Right atrium auricular region (tissue), 2 donors: ENCODE measurements around the gene C19orf53. TPM values are rescaled to one million over a fixed set of nuclear protein-coding genes. Genes with fewer than 3 reads are reported as not detected.

Source experiments
- DNase-seq: peaks from one replicate; pipeline ENCODE4 v3.0.0-alpha.2; 2019; ENCODE audit warnings: low spot score
- H3K27ac ChIP-seq, 2 donors: fragments of 200-600 bp; sonication (generic); 1 replicate in 1 of 2; 2 replicates in 1 of 2; pipeline ENCODE4 v1.5.1; 2016 to 2019
- H3K27me3 ChIP-seq, 2 donors: fragments of 200-600 bp; sonication (generic); one replicate each; pipeline versions ENCODE4 v1.5.1 to v1.6.0; 2017 to 2019
- H3K36me3 ChIP-seq: fragments of 200-600 bp; sonication (generic); one replicate; pipeline ENCODE4 v1.5.1; 2016
- H3K4me1 ChIP-seq, 2 donors: fragments of 200-600 bp; sonication (generic); one replicate each; pipeline versions ENCODE4 v1.5.1 to v1.6.0; 2017 to 2019
- H3K4me3 ChIP-seq, 2 donors: fragments of 200-600 bp; sonication (generic); 1 replicate in 1 of 2; 2 replicates in 1 of 2; pipeline ENCODE4 v1.5.1; 2017 to 2019; ENCODE audit warnings: mild to moderate bottlenecking in 1 of 2, moderate library complexity in 1 of 2
- H3K9me3 ChIP-seq, 2 donors: fragments of 200-600 bp; sonication (generic); one replicate each; pipeline ENCODE4 v1.5.1; 2019
- total RNA-seq, 2 donors: library from RNA; depleted of rRNA; stranded (reverse); fragments of >200 nt; gene quantifications; one replicate each; pipeline ENCODE4 v1.1.0, GENCODE V29; 2016
- TF ChIP-seq, protein P1 (sequence below), 2 donors: fragments of 200-600 bp; sonication (generic); IDR thresholded peaks; one replicate each; pipeline ENCODE4 v1.5.1; 2019; ENCODE audit warnings: antibody characterized with exemption in 2 of 2

C19orf53 gene
- total RNA-seq, 2 donors from 2014 or later, result 272 to 304 TPM

DNA sequence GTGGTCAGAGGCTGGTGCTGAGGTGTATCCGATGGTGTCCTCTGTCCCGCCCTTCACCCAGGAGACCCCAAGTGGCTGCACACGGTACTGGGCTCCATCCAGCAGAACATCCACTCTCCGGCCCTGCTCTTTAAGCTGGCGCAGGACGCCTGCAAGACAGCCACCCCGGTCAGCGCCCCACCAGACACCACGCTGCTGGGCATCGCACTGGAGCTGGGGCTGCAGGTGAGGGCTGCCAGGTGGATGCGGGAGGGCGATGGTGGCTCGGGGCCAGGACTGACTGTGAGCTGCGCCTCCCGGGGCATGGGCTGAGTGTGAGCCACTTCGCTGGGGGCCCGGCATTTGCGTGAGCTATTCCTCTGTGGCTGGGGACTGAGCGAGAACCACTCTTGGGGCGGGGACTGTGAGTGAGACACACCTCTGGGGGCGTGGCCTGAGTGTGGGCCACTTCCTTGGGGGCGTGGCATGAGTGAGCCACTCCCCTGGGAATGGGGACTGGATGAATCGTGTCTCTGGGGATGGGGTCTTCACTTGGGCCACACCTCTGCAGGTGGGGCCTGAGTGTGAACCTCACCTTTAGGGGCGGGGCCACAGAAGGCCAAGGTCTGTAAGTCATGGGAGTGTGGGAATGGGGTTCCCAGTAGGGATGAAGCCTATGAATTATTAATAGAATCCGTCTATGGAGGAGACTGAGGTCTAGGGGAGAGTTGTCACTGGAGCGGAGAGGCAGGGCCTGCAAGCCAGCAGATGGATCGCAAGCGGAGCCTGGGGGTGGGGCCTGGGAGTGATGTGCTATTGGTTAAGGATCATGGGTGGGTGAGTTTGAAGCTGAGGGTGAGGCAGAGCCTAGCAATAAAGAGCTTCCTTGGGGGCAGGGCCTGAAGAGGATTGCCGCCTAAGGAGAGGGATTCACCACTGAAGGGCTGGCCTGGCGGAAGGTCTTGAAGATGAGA lies 51.5 kb downstream of the C19orf53 start:
- Histone ChIP-seq H3K9me3 (no peaks in the 10 kb centered on the region), H3K27me3 (no peaks in the 10 kb centered on the region), H3K4me1 (no peaks in the 10 kb centered on the region), H3K27ac (no peak overlapping the region), H3K4me3 (no peak overlapping the region), H3K36me3 (peaks cover 15% of the 10 kb centered on the region)
- no peak for DNase-seq
- TF ChIP-seq, protein P1, sequence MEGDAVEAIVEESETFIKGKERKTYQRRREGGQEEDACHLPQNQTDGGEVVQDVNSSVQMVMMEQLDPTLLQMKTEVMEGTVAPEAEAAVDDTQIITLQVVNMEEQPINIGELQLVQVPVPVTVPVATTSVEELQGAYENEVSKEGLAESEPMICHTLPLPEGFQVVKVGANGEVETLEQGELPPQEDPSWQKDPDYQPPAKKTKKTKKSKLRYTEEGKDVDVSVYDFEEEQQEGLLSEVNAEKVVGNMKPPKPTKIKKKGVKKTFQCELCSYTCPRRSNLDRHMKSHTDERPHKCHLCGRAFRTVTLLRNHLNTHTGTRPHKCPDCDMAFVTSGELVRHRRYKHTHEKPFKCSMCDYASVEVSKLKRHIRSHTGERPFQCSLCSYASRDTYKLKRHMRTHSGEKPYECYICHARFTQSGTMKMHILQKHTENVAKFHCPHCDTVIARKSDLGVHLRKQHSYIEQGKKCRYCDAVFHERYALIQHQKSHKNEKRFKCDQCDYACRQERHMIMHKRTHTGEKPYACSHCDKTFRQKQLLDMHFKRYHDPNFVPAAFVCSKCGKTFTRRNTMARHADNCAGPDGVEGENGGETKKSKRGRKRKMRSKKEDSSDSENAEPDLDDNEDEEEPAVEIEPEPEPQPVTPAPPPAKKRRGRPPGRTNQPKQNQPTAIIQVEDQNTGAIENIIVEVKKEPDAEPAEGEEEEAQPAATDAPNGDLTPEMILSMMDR (IDR thresholded peaks at IDR 0.05), result no peak

DNA sequence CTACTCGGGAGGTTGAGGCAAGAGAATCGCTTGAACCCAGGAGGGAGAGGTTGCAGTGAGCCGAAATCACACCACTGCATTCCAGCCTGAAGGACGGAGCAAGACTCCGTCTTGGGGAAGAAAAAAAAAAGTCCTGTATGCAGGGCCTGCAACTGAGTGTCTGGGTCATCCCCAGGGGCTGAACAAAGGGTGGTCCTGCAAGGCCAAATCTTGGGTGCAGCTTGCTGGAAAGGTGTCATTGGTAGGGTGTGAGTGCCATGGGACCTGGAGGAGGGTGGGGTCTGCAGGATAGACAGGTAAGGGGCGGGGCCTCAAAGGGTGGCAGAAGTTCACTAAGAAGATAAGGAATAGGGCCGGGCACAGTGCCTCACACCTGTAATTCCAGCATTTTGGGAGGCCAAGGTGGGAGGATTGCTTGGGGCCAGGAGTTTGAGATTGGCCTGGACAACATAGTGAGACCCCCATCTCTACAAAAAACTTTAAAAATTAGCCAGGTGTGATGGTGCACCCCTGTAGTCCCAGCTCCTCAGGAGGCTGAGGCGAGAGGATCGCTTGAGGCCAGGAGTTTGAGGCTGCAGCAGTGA lies 52.5 kb downstream of the C19orf53 start:
- Histone ChIP-seq H3K9me3 (no peaks in the 10 kb centered on the region), H3K4me3 (no peak overlapping the region), H3K36me3 (peaks cover 15% of the 10 kb centered on the region), H3K27me3 (no peaks in the 10 kb centered on the region), H3K4me1 (no peaks in the 10 kb centered on the region), H3K27ac (no peak overlapping the region)
- TF ChIP-seq, protein P1 (IDR thresholded peaks at IDR 0.05), result no peak
- no peak for DNase-seq

DNA sequence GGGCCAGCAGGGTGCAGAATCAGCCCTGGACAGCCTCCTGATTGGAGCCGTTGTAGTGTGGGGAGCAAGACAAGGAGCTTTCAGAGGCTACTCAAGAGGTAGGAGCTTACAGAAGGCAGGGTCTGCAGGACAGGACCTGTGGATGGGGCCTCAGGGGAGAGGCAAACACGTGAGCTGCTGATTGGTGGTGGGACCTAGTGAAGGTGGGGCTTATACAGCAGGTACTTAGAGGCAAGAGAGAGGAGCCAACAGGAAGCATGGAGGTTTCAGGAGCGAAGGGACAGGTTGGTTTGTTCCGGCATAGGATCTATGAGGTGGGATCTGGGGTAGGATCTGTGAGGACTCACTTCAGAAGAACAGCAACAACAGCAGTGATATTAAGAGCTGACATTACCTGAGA lies 53.4 kb downstream of the C19orf53 start:
- no peak overlapping the region for H3K4me3 ChIP-seq
- peaks cover 15% of the 10 kb centered on the region for H3K36me3 ChIP-seq
- peaks cover 0 to 5% of the 10 kb centered on the region in 2 donors for H3K4me1 ChIP-seq
- no peak overlapping the region for H3K27ac ChIP-seq
- TF ChIP-seq, protein P1 (IDR thresholded peaks at IDR 0.05), result no peak
- DNase-seq, result no peak
- no peaks in the 10 kb centered on the region for H3K9me3 ChIP-seq
- no peaks in the 10 kb centered on the region for H3K27me3 ChIP-seq

Other genes starting within 250 kb of the C19orf53 start
- 10 to 100 TPM; 18.2 to 19.4 TPM for gene MRI1, start 9.9 kb upstream of the C19orf53 start, total RNA-seq
- gene ZSWIM4, start 21.0 kb downstream of the C19orf53 start, total RNA-seq, result 1 to 10 TPM; 5.7 to 9.8 TPM
- not detected for gene NANOS3, start 102.7 kb downstream of the C19orf53 start, total RNA-seq
- under 1 TPM; 0.28 to 0.70 TPM for gene BRME1, start 131.7 kb downstream of the C19orf53 start, total RNA-seq
- 10 to 100 TPM; 16.1 to 22.6 TPM for gene CC2D1A, start 131.7 kb downstream of the C19orf53 start, total RNA-seq
- gene PODNL1, start 164.0 kb downstream of the C19orf53 start, total RNA-seq, result 1 to 10 TPM in 1 of 2 donors, under 1 TPM in 1; 0.47 to 1.1 TPM
- gene DCAF15, start 178.1 kb downstream of the C19orf53 start, total RNA-seq, result 10 to 100 TPM; 10.6 to 12.2 TPM
- 1 to 10 TPM; 3.2 to 5.2 TPM for gene RFX1, start 231.9 kb downstream of the C19orf53 start, total RNA-seq